Endothelial cell of umbilical vein (primary cell): ENCODE data around the gene FAR1. TPM values are rescaled to one million over a fixed set of nuclear protein-coding genes. Genes with fewer than 3 reads are reported as not detected.

ENCODE experiments used
- BruUV-seq: library from RNA; stranded (reverse); fragments of 400-500 nt; replicated peaks from 2 replicates; lab custom pipeline; 2021; lab: Mats Ljungman, UMichigan
- CTCF ChIA-PET: fragments of 300-600, 350-600 bp; sonication (Branson Sonifier 250); formaldehyde crosslinking; loops from one replicate; lab custom pipeline; 2021; ENCODE audit warnings: antibody characterized with exemption, inconsistent platforms; lab: Charles Lee
- POLR2A ChIA-PET: fragments of 300-600, 350-600 bp; sonication (Branson Sonifier 250); formaldehyde crosslinking; loops from one replicate; lab custom pipeline; 2021; ENCODE audit warnings: antibody characterized with exemption, inconsistent platforms; lab: Charles Lee
- DNase-seq: peaks from one replicate; pipeline ENCODE4 v3.0.0-alpha.2; 2011; ENCODE audit warnings: low read depth, low spot score
- FAIRE-seq: peaks from 2 replicates; lab custom pipeline; 2011; peaks lifted over from hg19 to GRCh38; lab: Jason Lieb, UNC
- H2AFZ ChIP-seq: 2 replicates; pipeline ENCODE4 v1.6.0; 2012; ENCODE audit warnings: low read depth, low read length, control low read depth, inconsistent platforms
- H3K27ac ChIP-seq: 2 replicates; pipeline ENCODE4 v1.5.1; 2011; ENCODE audit warnings: low read depth, mild to moderate bottlenecking, control low read depth, low read length, moderate library complexity; ENCODE audit not compliant: insufficient read depth
- H3K27me3 ChIP-seq, 2 experiments: 2 replicates each; pipeline versions ENCODE4 v1.6.0 to v1.6.1; 2011; ENCODE audit warnings: low read length in 2 of 2, mixed read lengths in 1 of 2; ENCODE audit not compliant: control insufficient read depth in 2 of 2, insufficient read depth in 2 of 2
- H3K36me3 ChIP-seq, 2 experiments: 2 replicates in 1 of 2; 3 replicates in 1 of 2; pipeline ENCODE4 v1.5.1; 2011; ENCODE audit warnings: low read length in 2 of 2, mild to moderate bottlenecking in 1 of 2, moderate library complexity in 1 of 2; ENCODE audit not compliant: control insufficient read depth in 2 of 2, insufficient read depth in 2 of 2; ENCODE audit errors: extremely low read depth in 1 of 2
- H3K4me1 ChIP-seq: 3 replicates; pipeline ENCODE4 v1.5.1; 2011; ENCODE audit warnings: mild to moderate bottlenecking, low read length; ENCODE audit not compliant: control insufficient read depth, insufficient read depth; ENCODE audit errors: extremely low read depth
- H3K4me2 ChIP-seq: 2 replicates; pipeline ENCODE4 v1.6.1; 2011; ENCODE audit warnings: low read length, control low read depth, mixed read lengths; ENCODE audit not compliant: insufficient read depth
- H3K4me3 ChIP-seq, 3 experiments: fragments of 200-600 bp in 1 of 3; sonication (generic), shearing (Covaris generic) in 1 of 3; replicated peaks in 1 of 3; 2 replicates each; pipeline ENCODE4 v1.5.1; 2011 to 2016; ENCODE audit warnings: control low read depth in 3 of 3, low read length in 3 of 3, mild to moderate bottlenecking in 2 of 3, inconsistent platforms in 1 of 3, low read depth in 1 of 3, moderate library complexity in 1 of 3; ENCODE audit not compliant: insufficient read depth in 1 of 3
- H3K79me2 ChIP-seq: 2 replicates; pipeline ENCODE4 v1.6.0; 2012; ENCODE audit warnings: low read length, inconsistent platforms; ENCODE audit not compliant: control insufficient read depth, insufficient read depth
- H3K9ac ChIP-seq: replicated peaks from 2 replicates; pipeline ENCODE3; 2011; ENCODE audit warnings: low read length, control low read depth; ENCODE audit not compliant: insufficient read depth; ENCODE audit errors: extremely low read depth
- H3K9me1 ChIP-seq: replicated peaks from 3 replicates; pipeline ENCODE4 v1.6.0; 2011; ENCODE audit warnings: mild to moderate bottlenecking, low read length; ENCODE audit not compliant: control insufficient read depth, insufficient read depth; ENCODE audit errors: extremely low read depth
- H3K9me3 ChIP-seq: replicated peaks from 2 replicates; pipeline ENCODE4 v1.5.1; 2012; ENCODE audit warnings: low read length, inconsistent platforms; ENCODE audit not compliant: control insufficient read depth, insufficient read depth
- H4K20me1 ChIP-seq: replicated peaks from 2 replicates; pipeline ENCODE3; 2011; ENCODE audit warnings: mild to moderate bottlenecking, low read length; ENCODE audit not compliant: control insufficient read depth, insufficient read depth; ENCODE audit errors: extremely low read depth
- CTCF ChIP-seq, 2 donors: IDR thresholded peaks; 1 replicate in 1 of 2; 2 replicates in 1 of 2; pipeline ENCODE4 v1.5.1; 2011; ENCODE audit warnings: low read length in 2 of 2, mild to moderate bottlenecking in 2 of 2, moderate library complexity in 2 of 2, control low read depth in 1 of 2, inconsistent platforms in 1 of 2, low read depth in 1 of 2; ENCODE audit not compliant: insufficient read depth in 1 of 2; ENCODE audit errors: extremely low read depth in 1 of 2
- EZH2 ChIP-seq: IDR thresholded peaks from 2 replicates; pipeline ENCODE4 v1.6.1; 2012; ENCODE audit warnings: borderline replicate concordance, low read depth, mild to moderate bottlenecking, moderate library complexity, low read length, inconsistent platforms; ENCODE audit not compliant: severe bottlenecking
- FOS ChIP-seq: IDR thresholded peaks from 2 replicates; pipeline ENCODE4 v1.6.1; 2011; ENCODE audit warnings: mild to moderate bottlenecking, low read length, moderate library complexity, borderline replicate concordance; ENCODE audit not compliant: insufficient read depth
- GATA2 ChIP-seq: IDR thresholded peaks from 2 replicates; pipeline ENCODE4 v1.7.0; 2011; ENCODE audit warnings: low read depth, mild to moderate bottlenecking, moderate library complexity, mixed read lengths, low read length; ENCODE audit not compliant: insufficient read length, insufficient read depth
- JUN ChIP-seq: IDR thresholded peaks from 2 replicates; pipeline ENCODE4 v1.6.1; 2011; ENCODE audit warnings: borderline replicate concordance, low read depth; ENCODE audit not compliant: insufficient read length, insufficient read depth
- MAX ChIP-seq: IDR thresholded peaks from 2 replicates; pipeline ENCODE4 v1.6.1; 2011; ENCODE audit not compliant: insufficient read depth, insufficient read length
- MYC ChIP-seq: IDR thresholded peaks from one replicate; pipeline ENCODE4 v1.6.1; 2011; ENCODE audit warnings: mild to moderate bottlenecking, low read depth, low read length
- POLR2A ChIP-seq: IDR thresholded peaks from 2 replicates; pipeline ENCODE4 v1.6.1; 2012; ENCODE audit warnings: low read depth, mild to moderate bottlenecking, control low read depth, low read length
- POLR2AphosphoS5 ChIP-seq: IDR thresholded peaks from 2 replicates; pipeline ENCODE4 v1.6.1; 2012; ENCODE audit warnings: low read depth, mild to moderate bottlenecking, control low read depth, low read length, moderate library complexity; ENCODE audit not compliant: insufficient read depth
- dilution Hi-C: fragments of 300-500 bp; cut with MboI; formaldehyde crosslinking; loops from one replicate; pipeline ENCODE4 v1.15.0; 2019; ENCODE audit warnings: low sequenced_read_pairs; ENCODE audit not compliant: extremely low pct_ligation_motif_present
- intact Hi-C: fragments of 100-400 bp; cut with micrococcal nuclease; formaldehyde crosslinking; loops from one replicate; pipeline ENCODE4 v1.10.0; 2022
- polyA plus RNA-seq, 4 experiments: library from polyadenylated mRNA; depleted of rRNA in 3 of 4; stranded (reverse) in 3 of 4; unstranded in 1 of 4; fragments of >200 nt; gene quantifications; 2 replicates each; pipeline versions ENCODE4 v1.2.1 to v1.2.3, GENCODE V29; 2011 to 2012; ENCODE audit warnings: missing spikeins in 1 of 4
- total RNA-seq: library from RNA; stranded (reverse); gene quantifications from 2 replicates; pipeline ENCODE4 v1.2.3, GENCODE V29; 2021

The FAR1 gene
- total and polyA plus RNA-seq, 2 donors (not counting 3 experiments of a cell fraction or from before 2014, with no cell fraction given): 29.5 to 76.4 TPM

- no peaks in the 10 kb centered on the region for H3K4me1 ChIP-seq
- no peak for TF ChIP-seq EZH2
- TF ChIP-seq POLR2AphosphoS5: no peak
- TF ChIP-seq FOS: no peak
- no peak for TF ChIP-seq CTCF (IDR thresholded peaks at IDR 0.05; ENCODE audit: extremely low read depth in 1 of 2, insufficient read depth in 1 of 2, low read depth in 1 of 2, low read length in 2 of 2)
- no peak for TF ChIP-seq MYC
- CTCF ChIA-PET: interaction anchor here (3.0 kb wide), 1 partner anchor 12 kb away, joined by 9 read pairs; no protein-coding TSS in a partner anchor
- BruUV-seq: no TSS peak
- no peaks in the 10 kb centered on the region for H3K36me3 ChIP-seq
- FAIRE-seq (no peak), DNase-seq (no peak)
- POLR2A ChIA-PET: no interaction called here
- H3K27me3 ChIP-seq: no peaks in the 10 kb centered on the region
- no peak overlapping the region for H3K4me2 ChIP-seq
- H3K4me3 ChIP-seq: no peak overlapping the region
- H3K9me1 ChIP-seq: no peaks in the 10 kb centered on the region
- H2AFZ ChIP-seq: no peak overlapping the region
- dilution Hi-C loops (no loop called here), intact Hi-C loops (no loop called here)
- H4K20me1 ChIP-seq: no peaks in the 10 kb centered on the region
- no peak overlapping the region for H3K27ac ChIP-seq
- no peak overlapping the region for H3K9ac ChIP-seq
- no peaks in the 10 kb centered on the region for H3K9me3 ChIP-seq
- H3K79me2 ChIP-seq: no peaks in the 10 kb centered on the region
Measured at GRCh38 chr11:13760115-13760514, 91.6 kb downstream of the FAR1 start.

GRCh38 chr11:13761250-13761649, 92.8 kb downstream of the FAR1 start:
- BruUV-seq: no TSS peak
- H3K9ac ChIP-seq: no peak overlapping the region
- no peak overlapping the region for H3K4me2 ChIP-seq
- H2AFZ ChIP-seq: no peak overlapping the region
- H3K79me2 ChIP-seq: no peaks in the 10 kb centered on the region
- ChIA-PET POLR2A (no interaction called here), CTCF (interaction anchor here (1.1 to 1.6 kb wide), 2 partner anchors 21 to 75 kb away, joined by 3 read pairs; no protein-coding TSS in a partner anchor)
- no peaks in the 10 kb centered on the region for H4K20me1 ChIP-seq
- FAIRE-seq: no peak
- H3K4me1 ChIP-seq: no peaks in the 10 kb centered on the region
- dilution Hi-C loops (no loop called here), intact Hi-C loops (no loop called here)
- DNase-seq: no peak
- H3K4me3 ChIP-seq: no peak overlapping the region
- no peaks in the 10 kb centered on the region for H3K27me3 ChIP-seq
- no peak overlapping the region for H3K27ac ChIP-seq
- no peaks in the 10 kb centered on the region for H3K9me1 ChIP-seq
- TF ChIP-seq JUN (no peak), MYC (no peak), CTCF (IDR thresholded peaks at IDR 0.05; ENCODE audit: extremely low read depth in 1 of 2, insufficient read depth in 1 of 2, low read depth in 1 of 2, low read length in 2 of 2) (no peak), GATA2 (no peak), EZH2 (no peak), POLR2AphosphoS5 (no peak), MAX (no peak), POLR2A (no peak), FOS (no peak)
- no peaks in the 10 kb centered on the region for H3K9me3 ChIP-seq
- no peaks in the 10 kb centered on the region for H3K36me3 ChIP-seq
